ENCODE data around the gene CYP26C1. TPM values are rescaled to one million over a fixed set of nuclear protein-coding genes. Genes with fewer than 3 reads are reported as not detected.

CYP26C1 gene
- total RNA-seq, 2 experiments from 2014 or later: 0.15 to 0.19 TPM

DNA sequence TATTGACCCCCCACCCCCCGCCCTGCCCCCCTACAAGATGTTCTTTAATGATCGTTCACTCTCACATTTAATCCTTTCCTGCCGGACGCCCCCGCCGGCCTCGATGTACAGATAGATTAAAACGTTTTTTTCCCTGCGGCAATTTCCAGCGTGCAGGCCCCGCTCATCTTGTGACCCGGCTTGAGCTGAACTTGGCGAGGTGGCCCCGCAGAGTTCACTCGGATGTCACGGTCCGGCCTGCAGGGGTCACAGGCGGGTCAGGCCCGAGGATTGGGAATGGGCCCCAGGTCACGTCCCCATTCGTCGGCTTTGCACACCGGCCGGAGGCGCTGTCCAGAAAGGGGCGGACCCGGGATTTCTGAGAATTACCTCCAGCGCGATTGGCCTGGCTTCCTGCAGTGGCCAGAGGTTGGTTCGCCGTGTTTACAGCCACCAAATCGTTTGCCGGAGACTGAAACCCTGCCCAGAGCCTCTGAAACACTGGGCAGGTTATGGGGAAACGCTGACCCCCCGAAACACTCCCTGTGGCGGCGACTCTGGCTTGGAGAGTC is 11.2 kb downstream of the CYP26C1 start:
- no peak for DNase-seq (ENCODE audit: low spot score)
- ChIA-PET CTCF (ENCODE audit: unreplicated experiment) (no interaction called here), POLR2A (no interaction called here)
- H3K36me3 ChIP-seq (ENCODE audit: insufficient read depth, low read length): no peaks in the 10 kb centered on the region
- intact Hi-C loops (cut with micrococcal nuclease; ENCODE audit: unreplicated experiment): no loop called here
- BruUV-seq (replicated peaks): no TSS peak
- TF ChIP-seq, protein P1, sequence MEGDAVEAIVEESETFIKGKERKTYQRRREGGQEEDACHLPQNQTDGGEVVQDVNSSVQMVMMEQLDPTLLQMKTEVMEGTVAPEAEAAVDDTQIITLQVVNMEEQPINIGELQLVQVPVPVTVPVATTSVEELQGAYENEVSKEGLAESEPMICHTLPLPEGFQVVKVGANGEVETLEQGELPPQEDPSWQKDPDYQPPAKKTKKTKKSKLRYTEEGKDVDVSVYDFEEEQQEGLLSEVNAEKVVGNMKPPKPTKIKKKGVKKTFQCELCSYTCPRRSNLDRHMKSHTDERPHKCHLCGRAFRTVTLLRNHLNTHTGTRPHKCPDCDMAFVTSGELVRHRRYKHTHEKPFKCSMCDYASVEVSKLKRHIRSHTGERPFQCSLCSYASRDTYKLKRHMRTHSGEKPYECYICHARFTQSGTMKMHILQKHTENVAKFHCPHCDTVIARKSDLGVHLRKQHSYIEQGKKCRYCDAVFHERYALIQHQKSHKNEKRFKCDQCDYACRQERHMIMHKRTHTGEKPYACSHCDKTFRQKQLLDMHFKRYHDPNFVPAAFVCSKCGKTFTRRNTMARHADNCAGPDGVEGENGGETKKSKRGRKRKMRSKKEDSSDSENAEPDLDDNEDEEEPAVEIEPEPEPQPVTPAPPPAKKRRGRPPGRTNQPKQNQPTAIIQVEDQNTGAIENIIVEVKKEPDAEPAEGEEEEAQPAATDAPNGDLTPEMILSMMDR (conservative IDR thresholded peaks at IDR 0.05; ENCODE audit: low read length): no peak
- no peak for TF ChIP-seq EZH2phosphoT487 (IDR thresholded peaks at IDR 0.05; ENCODE audit: borderline replicate concordance, low read depth, low read length)
- no peak overlapping the region for H2AFZ ChIP-seq (ENCODE audit: low read length)
- no peaks in the 10 kb centered on the region for H3K9me3 ChIP-seq (ENCODE audit: low read length)
- no peaks in the 10 kb centered on the region for H4K20me1 ChIP-seq (ENCODE audit: insufficient read depth, low read length)
- no peaks in the 10 kb centered on the region for H3K79me2 ChIP-seq (ENCODE audit: insufficient read depth, low read depth, low read length)
- no peak overlapping the region for H3K27ac ChIP-seq (ENCODE audit: low read depth, low read length, poor library complexity, severe bottlenecking)
- no peaks in the 10 kb centered on the region for H3K9me2 ChIP-seq (ENCODE audit: insufficient read depth, low read length)
- no peaks in the 10 kb centered on the region for H3K4me1 ChIP-seq (ENCODE audit: insufficient read depth, low read length, poor library complexity, severe bottlenecking)
- no peak overlapping the region for H3K4me3 ChIP-seq (ENCODE audit: low read depth, low read length, poor library complexity, severe bottlenecking)
- no peak overlapping the region for H3K4me2 ChIP-seq (ENCODE audit: low read length)

DNA sequence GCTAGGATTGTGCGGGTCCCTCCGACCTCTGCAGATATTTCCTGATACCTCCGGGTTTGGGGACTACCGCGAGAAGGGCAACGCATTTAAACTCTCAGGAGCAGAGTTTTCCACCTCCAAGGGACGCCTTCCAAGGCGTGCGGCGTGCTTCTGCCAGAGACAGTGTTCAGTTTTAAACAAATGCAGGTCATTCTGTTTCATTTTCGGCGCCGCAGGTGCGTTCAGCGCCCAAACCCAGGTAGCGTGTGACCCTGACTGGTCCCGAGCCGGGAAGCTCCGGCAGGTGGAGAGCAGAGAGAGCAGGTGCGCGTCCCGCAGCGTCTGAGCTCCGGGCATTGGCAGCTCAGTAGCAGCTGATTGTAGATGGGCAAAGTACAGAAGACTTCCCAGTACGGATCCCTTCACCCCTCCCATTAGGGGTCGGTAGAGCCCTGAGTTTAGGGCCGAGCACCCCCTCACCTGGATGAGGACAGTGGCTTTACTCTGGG is 11.7 kb downstream of the CYP26C1 start:
- TF ChIP-seq, protein P1 (conservative IDR thresholded peaks at IDR 0.05; ENCODE audit: low read length): no peak
- TF ChIP-seq EZH2phosphoT487 (IDR thresholded peaks at IDR 0.05; ENCODE audit: borderline replicate concordance, low read depth, low read length): no peak
- no peak for DNase-seq (ENCODE audit: low spot score)
- Histone ChIP-seq H3K36me3 (ENCODE audit: insufficient read depth, low read length) (no peaks in the 10 kb centered on the region), H3K27ac (ENCODE audit: low read depth, low read length, poor library complexity, severe bottlenecking) (no peak overlapping the region), H3K9me3 (ENCODE audit: low read length) (no peaks in the 10 kb centered on the region), H3K4me1 (ENCODE audit: insufficient read depth, low read length, poor library complexity, severe bottlenecking) (no peaks in the 10 kb centered on the region), H4K20me1 (ENCODE audit: insufficient read depth, low read length) (no peaks in the 10 kb centered on the region), H3K9me2 (ENCODE audit: insufficient read depth, low read length) (no peaks in the 10 kb centered on the region), H3K4me2 (ENCODE audit: low read length) (no peak overlapping the region), H3K79me2 (ENCODE audit: insufficient read depth, low read depth, low read length) (no peaks in the 10 kb centered on the region), H3K4me3 (ENCODE audit: low read depth, low read length, poor library complexity, severe bottlenecking) (no peak overlapping the region), H2AFZ (ENCODE audit: low read length) (no peak overlapping the region)
- CTCF ChIA-PET (ENCODE audit: unreplicated experiment): interaction anchor here (0.6 kb wide), 1 partner anchor 44 kb away, joined by 3 read pairs; no protein-coding TSS in a partner anchor
- no TSS peak for BruUV-seq (replicated peaks)
- POLR2A ChIA-PET: no interaction called here
- intact Hi-C loops (cut with micrococcal nuclease; ENCODE audit: unreplicated experiment): no loop called here

DNA sequence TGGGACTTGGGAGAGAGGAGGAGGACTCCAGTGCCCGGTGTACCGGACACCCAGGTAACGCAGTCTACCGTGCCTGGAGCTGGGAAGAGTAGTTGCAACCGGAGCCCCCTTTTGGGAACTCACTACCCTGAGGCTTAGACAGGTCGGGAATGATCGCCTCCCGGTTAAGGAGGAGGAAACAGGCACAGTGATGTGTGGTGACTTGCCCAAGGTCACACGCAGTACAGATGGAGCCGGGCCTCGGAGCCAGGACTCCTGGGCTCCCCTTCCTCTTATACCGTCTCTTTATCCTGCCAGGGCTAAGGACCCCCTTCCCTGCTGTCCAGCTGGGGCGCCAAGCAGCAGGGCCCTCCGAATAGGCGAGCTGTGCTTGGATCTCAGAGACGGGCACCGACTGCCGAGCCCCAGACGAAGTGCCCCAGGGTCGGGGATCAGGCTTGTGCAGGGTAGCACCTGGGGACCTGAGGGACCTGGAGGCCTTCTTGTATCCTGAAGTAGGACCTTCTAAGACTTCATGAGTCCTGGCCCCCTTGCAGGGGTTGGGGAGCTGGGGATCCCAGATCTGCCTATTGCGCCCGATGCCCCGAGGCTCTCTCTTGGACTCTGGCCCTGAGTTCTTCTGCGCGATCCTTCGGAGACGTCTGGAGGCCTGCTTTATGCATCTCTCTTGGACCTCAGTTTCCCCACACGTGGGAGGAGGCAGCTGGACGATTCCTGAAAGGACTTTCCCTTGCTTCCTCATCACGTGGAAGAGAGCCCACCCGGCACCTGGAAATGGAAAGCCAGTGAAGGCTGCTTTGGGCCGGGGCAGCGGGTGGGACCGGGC is 12.3 kb downstream of the CYP26C1 start:
- intact Hi-C loops (cut with micrococcal nuclease; ENCODE audit: unreplicated experiment): no loop called here
- Histone ChIP-seq H3K4me2 (ENCODE audit: low read length) (no peak overlapping the region), H3K9me3 (ENCODE audit: low read length) (no peaks in the 10 kb centered on the region), H3K4me3 (ENCODE audit: low read depth, low read length, poor library complexity, severe bottlenecking) (no peak overlapping the region), H2AFZ (ENCODE audit: low read length) (no peak overlapping the region), H3K36me3 (ENCODE audit: insufficient read depth, low read length) (no peaks in the 10 kb centered on the region), H4K20me1 (ENCODE audit: insufficient read depth, low read length) (no peaks in the 10 kb centered on the region), H3K4me1 (ENCODE audit: insufficient read depth, low read length, poor library complexity, severe bottlenecking) (no peaks in the 10 kb centered on the region), H3K9me2 (ENCODE audit: insufficient read depth, low read length) (no peaks in the 10 kb centered on the region), H3K27ac (ENCODE audit: low read depth, low read length, poor library complexity, severe bottlenecking) (no peak overlapping the region), H3K79me2 (ENCODE audit: insufficient read depth, low read depth, low read length) (no peaks in the 10 kb centered on the region)
- DNase-seq (ENCODE audit: low spot score): no peak
- TF ChIP-seq, protein P1 (conservative IDR thresholded peaks at IDR 0.05; ENCODE audit: low read length): no peak
- no peak for TF ChIP-seq EZH2phosphoT487 (IDR thresholded peaks at IDR 0.05; ENCODE audit: borderline replicate concordance, low read depth, low read length)
- ChIA-PET POLR2A (no interaction called here), CTCF (ENCODE audit: unreplicated experiment) (interaction anchor here (0.6 kb wide), 1 partner anchor 43 kb away, joined by 3 read pairs; no protein-coding TSS in a partner anchor)
- no TSS peak for BruUV-seq (replicated peaks)

Data from OCI-LY7 (cell line).